SK-N-SH (cell line): Measurements from ENCODE around the gene AGAP1. TPM values are rescaled to one million over a fixed set of nuclear protein-coding genes. Genes with fewer than 3 reads are reported as not detected.
"Not testable (repeated sequence)": the region's sequence is repeated elsewhere in the genome, so short reads cannot be mapped to it uniquely, and the experiment has no call there.

ENCODE experiments used
- CTCF ChIA-PET: fragments of 300-600, 350-600 bp; formaldehyde crosslinking; extraction: SDS; loops from one replicate; lab custom pipeline; 2021; lab: Yijun Ruan, JAX
- POLR2A ChIA-PET: fragments of 350-600 bp; sonication (Branson Sonifier 250); formaldehyde crosslinking; extraction: SDS; loops from one replicate; lab custom pipeline; 2020; ENCODE audit warnings: antibody characterized with exemption, inconsistent platforms; lab: Yijun Ruan, JAX
- DNase-seq: peaks from one replicate; pipeline ENCODE4 v3.0.0; 2012
- H2AFZ ChIP-seq: fragments of 200-600 bp; sonication (generic); 2 replicates; pipeline ENCODE4 v1.8.1; 2016; ENCODE audit warnings: antibody characterized with exemption, mild to moderate bottlenecking, low read depth
- H3F3A ChIP-seq: fragments of 200-600 bp; sonication (generic); replicated peaks from 2 replicates; pipeline ENCODE3; 2016; ENCODE audit warnings: antibody characterized with exemption, mild to moderate bottlenecking; ENCODE audit not compliant: insufficient read depth
- H3K27ac ChIP-seq, 2 experiments: fragments of 200-500 bp in 1 of 2; fragments of 200-600 bp in 1 of 2; sonication (Bioruptor generic) in 1 of 2; sonication (generic), shearing (Covaris generic) in 1 of 2; 2 replicates each; pipeline versions ENCODE4 v1.5.1 to v1.6.1; 2014 to 2016; ENCODE audit warnings: low read depth in 2 of 2, inconsistent platforms in 1 of 2, low read length in 1 of 2, mild to moderate bottlenecking in 1 of 2, mixed read lengths in 1 of 2
- H3K27me3 ChIP-seq: fragments of 200-600 bp; sonication (generic), shearing (Covaris generic); 2 replicates; pipeline ENCODE4 v1.6.1; 2016; ENCODE audit warnings: mixed run types; ENCODE audit not compliant: insufficient read depth
- H3K36me3 ChIP-seq, 2 experiments: fragments of 200-500 bp in 1 of 2; fragments of 200-600 bp in 1 of 2; sonication (Bioruptor generic) in 1 of 2; sonication (generic) in 1 of 2; replicated peaks in 1 of 2; 2 replicates each; pipeline versions ENCODE3 to v1.5.1; 2014 to 2016; ENCODE audit warnings: low read length in 1 of 2, mild to moderate bottlenecking in 1 of 2; ENCODE audit not compliant: insufficient read depth in 2 of 2, control insufficient read depth in 1 of 2
- H3K4me1 ChIP-seq, 2 experiments: fragments of 200-500 bp in 1 of 2; fragments of 200-600 bp in 1 of 2; sonication (Bioruptor generic) in 1 of 2; sonication (generic), shearing (Covaris generic) in 1 of 2; 2 replicates each; pipeline versions ENCODE4 v1.5.1 to v1.6.1; 2014 to 2016; ENCODE audit warnings: low read depth in 1 of 2, low read length in 1 of 2, mixed run types in 1 of 2; ENCODE audit not compliant: insufficient read depth in 2 of 2, control insufficient read depth in 1 of 2
- H3K4me2 ChIP-seq: fragments of 200-600 bp; sonication (generic), shearing (Covaris generic); 2 replicates; pipeline ENCODE4 v1.6.1; 2017; ENCODE audit warnings: mixed run types
- H3K4me3 ChIP-seq, 2 experiments: fragments of 200-500 bp in 1 of 2; fragments of 200-600 bp in 1 of 2; sonication (Bioruptor generic) in 1 of 2; sonication (generic), shearing (Covaris generic) in 1 of 2; 2 replicates each; pipeline versions ENCODE4 v1.5.1 to v1.8.1; 2014 to 2016; ENCODE audit warnings: low read depth in 2 of 2, inconsistent platforms in 1 of 2, low read length in 1 of 2, mild to moderate bottlenecking in 1 of 2, mixed read lengths in 1 of 2, moderate library complexity in 1 of 2
- H3K79me2 ChIP-seq: fragments of 200-600 bp; sonication (generic); 2 replicates; pipeline ENCODE4 v1.8.1; 2017; ENCODE audit warnings: mild to moderate bottlenecking; ENCODE audit not compliant: insufficient read depth
- H3K9ac ChIP-seq: fragments of 200-600 bp; sonication (generic); 2 replicates; pipeline ENCODE4 v1.6.1; 2017; ENCODE audit warnings: mixed run types
- H3K9me2 ChIP-seq: fragments of 200-600 bp; sonication (generic); 2 replicates; pipeline ENCODE4 v1.6.1; 2017; ENCODE audit warnings: mixed run types
- H3K9me3 ChIP-seq: fragments of 200-600 bp; sonication (generic); 2 replicates; pipeline ENCODE4 v1.6.1; 2017; ENCODE audit warnings: mixed run types, mild to moderate bottlenecking, moderate library complexity
- H4K20me1 ChIP-seq: fragments of 200-600 bp; sonication (generic); 2 replicates; pipeline ENCODE4 v1.6.1; 2017; ENCODE audit warnings: mild to moderate bottlenecking, mixed run types; ENCODE audit not compliant: insufficient read depth
- GATA2 ChIP-seq: sonication (generic); formaldehyde crosslinking; IDR thresholded peaks from 2 replicates; pipeline ENCODE4 v1.5.0; 2020; ENCODE audit warnings: mild to moderate bottlenecking, missing genetic modification reagents
- IRF3 ChIP-seq: fragments of 150-350 bp; IDR thresholded peaks from 2 replicates; pipeline ENCODE4 v1.6.1; 2016; ENCODE audit warnings: mild to moderate bottlenecking, low read depth, low read length
- JUND ChIP-seq: IDR thresholded peaks from 2 replicates; pipeline ENCODE4 v1.4.0; 2012
- MAX ChIP-seq: IDR thresholded peaks from 2 replicates; pipeline ENCODE4 v1.4.0; 2012; ENCODE audit warnings: low read depth
- NFIC ChIP-seq: IDR thresholded peaks from 2 replicates; pipeline ENCODE4 v1.4.0; 2012; ENCODE audit warnings: borderline replicate concordance
- RAD21 ChIP-seq: IDR thresholded peaks from 2 replicates; pipeline ENCODE4 v1.6.1; 2012; ENCODE audit warnings: mild to moderate bottlenecking, low read length
- RCOR1 ChIP-seq: fragments of 150-350 bp; IDR thresholded peaks from 2 replicates; pipeline ENCODE4 v1.6.1; 2017; ENCODE audit warnings: antibody characterized with exemption, low read length
- SIN3A ChIP-seq: IDR thresholded peaks from 2 replicates; pipeline ENCODE4 v1.6.1; 2012; ENCODE audit warnings: low read depth, mild to moderate bottlenecking, low read length, moderate library complexity, borderline replicate concordance
- TAF1 ChIP-seq: IDR thresholded peaks from 2 replicates; pipeline ENCODE4 v1.6.1; 2012; ENCODE audit warnings: low read depth, mild to moderate bottlenecking, low read length, moderate library complexity, borderline replicate concordance
- TCF12 ChIP-seq: IDR thresholded peaks from 2 replicates; pipeline ENCODE4 v1.4.0; 2012
- WGBS: methylation state at CpG from one replicate; pipeline ENCODE4 v1.1.6; 2017; ENCODE audit warnings: low lambda C conversion rate; 5-methylcytosine and 5-hydroxymethylcytosine counted together
- polyA plus RNA-seq, 3 experiments: library from polyadenylated mRNA; depleted of rRNA; stranded (reverse); fragments of >200 nt; gene quantifications; 2 replicates each; pipeline ENCODE4 v1.2.3, GENCODE V29; 2012
- TF ChIP-seq, protein P1 (sequence below): IDR thresholded peaks from 2 replicates; pipeline ENCODE4 v1.6.1; 2012; ENCODE audit warnings: mild to moderate bottlenecking, low read depth, low read length, moderate library complexity
- TF ChIP-seq, protein P2 (sequence below): IDR thresholded peaks from 2 replicates; pipeline ENCODE4; 2012

AGAP1 gene
- polyA plus RNA-seq, 1 of the 3 experiments (the other 2 are of a cell fraction): 8.8 TPM

DNA sequence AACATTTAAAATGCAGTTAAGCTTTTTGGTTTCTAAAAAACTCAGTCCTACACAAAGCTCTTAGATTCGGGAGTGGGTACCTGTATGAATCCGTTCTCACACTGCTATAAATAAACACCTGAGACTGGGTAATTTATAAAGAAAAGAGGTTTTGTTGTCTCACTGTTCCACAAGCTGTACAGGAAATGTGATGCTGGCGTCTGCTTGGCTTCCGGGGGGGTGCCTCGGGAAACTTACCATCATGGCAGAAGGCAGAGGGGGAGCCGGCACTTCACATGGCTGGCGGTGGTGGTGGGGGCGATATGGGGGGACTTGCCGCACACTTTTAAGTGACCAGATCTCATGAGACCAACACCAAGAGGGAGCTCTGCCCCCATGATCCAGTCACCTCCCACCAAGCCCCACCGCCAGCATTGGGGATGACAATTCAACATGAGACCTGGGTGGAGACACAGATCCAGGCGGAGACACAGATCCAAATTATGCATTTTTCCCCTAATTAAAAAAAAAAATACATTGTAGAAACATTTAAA, 451.8 kb downstream of the AGAP1 start:
- H3K9ac ChIP-seq: no peak overlapping the region
- no peaks in the 10 kb centered on the region for H3K27me3 ChIP-seq
- H3K9me2 ChIP-seq: no peaks in the 10 kb centered on the region
- 95% methylated on average over 11 of the region's 11 CpGs for WGBS
- H3K4me3 ChIP-seq: no peak overlapping the region
- no peaks in the 10 kb centered on the region for H4K20me1 ChIP-seq
- DNase-seq: no peak
- TF ChIP-seq TCF12 (no peak), MAX (no peak), RAD21 (no peak), TAF1 (no peak)
- ChIA-PET POLR2A (no interaction called here), CTCF (interaction anchor here (1.2 kb wide), 1 partner anchor 166 kb away, joined by 3 read pairs; no protein-coding TSS in a partner anchor)
- no peaks in the 10 kb centered on the region for H3K36me3 ChIP-seq
- H3K4me2 ChIP-seq: no peak overlapping the region
- peaks cover 2% of the 10 kb centered on the region in 2 experiments; a peak in 1 of 4 replicates for H3K4me1 ChIP-seq
- peaks cover 5% of the 10 kb centered on the region for H3F3A ChIP-seq
- no peaks in the 10 kb centered on the region for H3K79me2 ChIP-seq
- no peak overlapping the region for H3K27ac ChIP-seq
- no peaks in the 10 kb centered on the region for H3K9me3 ChIP-seq
- no peak overlapping the region for H2AFZ ChIP-seq

GRCh38 chr2:235946590-235946989, 452.7 kb downstream of the AGAP1 start:
- WGBS: 94% methylated on average over 6 of the region's 6 CpGs
- Histone ChIP-seq H3K27me3 (no peaks in the 10 kb centered on the region), H2AFZ (no peak overlapping the region), H3F3A (no peaks in the 10 kb centered on the region), H3K27ac (no peak overlapping the region), H3K9me2 (no peaks in the 10 kb centered on the region), H3K4me2 (no peak overlapping the region), H3K9ac (no peak overlapping the region), H3K4me3 (no peak overlapping the region), H3K9me3 (no peaks in the 10 kb centered on the region), H3K79me2 (no peaks in the 10 kb centered on the region), H3K4me1 (peaks cover 0 to 2% of the 10 kb centered on the region in 2 experiments; a peak in 1 of 4 replicates), H3K36me3 (no peaks in the 10 kb centered on the region), H4K20me1 (no peaks in the 10 kb centered on the region)
- ChIA-PET CTCF (no interaction called here), POLR2A (no interaction called here)
- DNase-seq: no peak
- TF ChIP-seq GATA2 (CRISPR knock-in tag) (no peak), IRF3 (no peak), RCOR1 (no peak), JUND (no peak), SIN3A (no peak), NFIC (no peak)
- TF ChIP-seq, protein P1, sequence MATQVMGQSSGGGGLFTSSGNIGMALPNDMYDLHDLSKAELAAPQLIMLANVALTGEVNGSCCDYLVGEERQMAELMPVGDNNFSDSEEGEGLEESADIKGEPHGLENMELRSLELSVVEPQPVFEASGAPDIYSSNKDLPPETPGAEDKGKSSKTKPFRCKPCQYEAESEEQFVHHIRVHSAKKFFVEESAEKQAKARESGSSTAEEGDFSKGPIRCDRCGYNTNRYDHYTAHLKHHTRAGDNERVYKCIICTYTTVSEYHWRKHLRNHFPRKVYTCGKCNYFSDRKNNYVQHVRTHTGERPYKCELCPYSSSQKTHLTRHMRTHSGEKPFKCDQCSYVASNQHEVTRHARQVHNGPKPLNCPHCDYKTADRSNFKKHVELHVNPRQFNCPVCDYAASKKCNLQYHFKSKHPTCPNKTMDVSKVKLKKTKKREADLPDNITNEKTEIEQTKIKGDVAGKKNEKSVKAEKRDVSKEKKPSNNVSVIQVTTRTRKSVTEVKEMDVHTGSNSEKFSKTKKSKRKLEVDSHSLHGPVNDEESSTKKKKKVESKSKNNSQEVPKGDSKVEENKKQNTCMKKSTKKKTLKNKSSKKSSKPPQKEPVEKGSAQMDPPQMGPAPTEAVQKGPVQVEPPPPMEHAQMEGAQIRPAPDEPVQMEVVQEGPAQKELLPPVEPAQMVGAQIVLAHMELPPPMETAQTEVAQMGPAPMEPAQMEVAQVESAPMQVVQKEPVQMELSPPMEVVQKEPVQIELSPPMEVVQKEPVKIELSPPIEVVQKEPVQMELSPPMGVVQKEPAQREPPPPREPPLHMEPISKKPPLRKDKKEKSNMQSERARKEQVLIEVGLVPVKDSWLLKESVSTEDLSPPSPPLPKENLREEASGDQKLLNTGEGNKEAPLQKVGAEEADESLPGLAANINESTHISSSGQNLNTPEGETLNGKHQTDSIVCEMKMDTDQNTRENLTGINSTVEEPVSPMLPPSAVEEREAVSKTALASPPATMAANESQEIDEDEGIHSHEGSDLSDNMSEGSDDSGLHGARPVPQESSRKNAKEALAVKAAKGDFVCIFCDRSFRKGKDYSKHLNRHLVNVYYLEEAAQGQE: no peak
- TF ChIP-seq, protein P2, sequence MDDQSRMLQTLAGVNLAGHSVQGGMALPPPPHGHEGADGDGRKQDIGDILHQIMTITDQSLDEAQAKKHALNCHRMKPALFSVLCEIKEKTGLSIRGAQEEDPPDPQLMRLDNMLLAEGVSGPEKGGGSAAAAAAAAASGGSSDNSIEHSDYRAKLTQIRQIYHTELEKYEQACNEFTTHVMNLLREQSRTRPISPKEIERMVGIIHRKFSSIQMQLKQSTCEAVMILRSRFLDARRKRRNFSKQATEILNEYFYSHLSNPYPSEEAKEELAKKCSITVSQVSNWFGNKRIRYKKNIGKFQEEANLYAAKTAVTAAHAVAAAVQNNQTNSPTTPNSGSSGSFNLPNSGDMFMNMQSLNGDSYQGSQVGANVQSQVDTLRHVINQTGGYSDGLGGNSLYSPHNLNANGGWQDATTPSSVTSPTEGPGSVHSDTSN: no peak

DNA sequence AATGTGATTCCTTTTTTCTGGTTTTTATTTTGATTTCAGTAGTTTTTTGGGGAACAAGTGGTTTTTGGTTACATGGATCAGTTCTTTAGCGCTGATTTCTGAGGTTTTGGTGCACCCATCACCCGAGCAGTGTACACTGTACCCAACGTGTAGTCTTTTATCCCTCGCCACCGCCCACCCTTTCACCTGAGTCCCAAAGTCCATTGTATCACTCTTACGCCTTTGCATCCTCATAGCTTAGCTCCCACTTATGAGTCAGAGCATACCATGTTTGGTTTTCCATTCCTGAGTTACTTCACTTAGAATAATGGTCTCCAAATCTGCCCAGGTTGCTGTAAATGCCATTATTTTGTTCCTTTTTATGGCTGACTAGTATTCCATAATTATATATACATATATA, 453.2 kb downstream of the AGAP1 start:
- H2AFZ ChIP-seq, H3K4me3 ChIP-seq, H3K79me2 ChIP-seq, H3K9ac ChIP-seq, H3K4me1 ChIP-seq, H4K20me1 ChIP-seq, POLR2A ChIA-PET, DNase-seq, H3K27me3 ChIP-seq, H3F3A ChIP-seq, CTCF ChIA-PET, H3K27ac ChIP-seq, H3K4me2 ChIP-seq, H3K36me3 ChIP-seq, H3K9me3 ChIP-seq, H3K9me2 ChIP-seq: not testable (repeated sequence)
- 91% methylated on average over 6 of the region's 6 CpGs for WGBS
